Body of pancreas (tissue), 4 donors: Measurements from ENCODE around the gene TACC3. TPM values are rescaled to one million over a fixed set of nuclear protein-coding genes. Genes with fewer than 3 reads are reported as not detected.

Experiments used
- ATAC-seq: fragments of 150-250 bp; one replicate; pipeline ENCODE4 v1.9.1; 2016
- DNase-seq, 4 donors: peaks; one replicate each; pipeline ENCODE4 v3.0.0-alpha.2; 2019
- H3K27ac ChIP-seq, 4 donors: fragments of 200-600 bp; sonication (generic); 1 replicate in 3 of 4; 2 replicates in 1 of 4; pipeline versions ENCODE4 v1.5.1 to v1.6.1; 2016 to 2019; ENCODE audit warnings: mild to moderate bottlenecking in 1 of 4, mixed read lengths in 1 of 4, moderate library complexity in 1 of 4
- H3K27me3 ChIP-seq, 2 donors: fragments of 200-600 bp; sonication (generic); one replicate each; pipeline ENCODE4 v1.6.0; 2016; ENCODE audit warnings: mild to moderate bottlenecking in 1 of 2
- H3K36me3 ChIP-seq, 2 donors: fragments of 200-600 bp; sonication (generic); replicated peaks in 1 of 2; 2 replicates each; pipeline ENCODE4 v1.5.1; 2016; ENCODE audit warnings: low read depth in 2 of 2; ENCODE audit not compliant: insufficient read depth in 1 of 2
- H3K4me1 ChIP-seq: fragments of 200-600 bp; sonication (generic); one replicate; pipeline ENCODE4 v1.6.0; 2016
- H3K4me3 ChIP-seq, 2 donors: fragments of 200-600 bp; sonication (generic); 1 replicate in 1 of 2; 2 replicates in 1 of 2; pipeline ENCODE4 v1.5.1; 2016 to 2019
- H3K9me3 ChIP-seq, 3 donors: fragments of 200-600 bp; sonication (generic); 1 replicate in 2 of 3; 2 replicates in 1 of 3; pipeline ENCODE4 v1.5.1; 2016
- POLR2A ChIP-seq, 3 donors: fragments of 450-650 bp; IDR thresholded peaks; one replicate each; pipeline ENCODE4 v1.6.1; 2016; ENCODE audit warnings: antibody characterized with exemption in 3 of 3, mild to moderate bottlenecking in 2 of 3
- WGBS, 2 donors: methylation state at CpG; one replicate each; pipeline ENCODE4 v1.1.5; 2017; 5-methylcytosine and 5-hydroxymethylcytosine counted together
- intact Hi-C: fragments of 100-400 bp; cut with DNase I; formaldehyde crosslinking; loops from one replicate; pipeline ENCODE4 v1.15.1; 2023
- total RNA-seq, 2 donors: library from RNA; depleted of rRNA; stranded (reverse); fragments of >200 nt; gene quantifications; one replicate each; pipeline ENCODE4 v1.1.0, GENCODE V29; 2016
- TF ChIP-seq, protein P1 (sequence below), 7 experiments: fragments of 450-650 bp in 4 of 7; fragments of 200-600 bp in 3 of 7; sonication (generic) in 3 of 7; IDR thresholded peaks; one replicate each; pipeline ENCODE4 v1.5.1; 2016 to 2019; ENCODE audit warnings: antibody characterized with exemption in 7 of 7

Gene TACC3
- total RNA-seq, 2 donors from 2014 or later: 5.7 to 8.9 TPM

GRCh38 chr4:1776521-1777161 is 55.3 kb downstream of the TACC3 start:
- Histone ChIP-seq H3K9me3 (no peaks in the 10 kb centered on the region), H3K27ac (peak overlapping the region; percentile 69 to 93 (median 86)), H3K27me3 (no peaks in the 10 kb centered on the region), H3K36me3 (no peaks in the 10 kb centered on the region), H3K4me1 (peaks cover 81% of the 10 kb centered on the region), H3K4me3 (no peak overlapping the region)
- peak; percentile 46 to 65 (median 60) for DNase-seq
- peak; percentile 47 for ATAC-seq
- intact Hi-C loops: no loop called here
- WGBS, 2 donors: 60 to 63% methylated on average over 8 to 22 of the region's 24 CpGs
- TF ChIP-seq POLR2A (IDR thresholded peaks at IDR 0.05): peak in 1 of 3 donors; percentile 22
- TF ChIP-seq, protein P1, sequence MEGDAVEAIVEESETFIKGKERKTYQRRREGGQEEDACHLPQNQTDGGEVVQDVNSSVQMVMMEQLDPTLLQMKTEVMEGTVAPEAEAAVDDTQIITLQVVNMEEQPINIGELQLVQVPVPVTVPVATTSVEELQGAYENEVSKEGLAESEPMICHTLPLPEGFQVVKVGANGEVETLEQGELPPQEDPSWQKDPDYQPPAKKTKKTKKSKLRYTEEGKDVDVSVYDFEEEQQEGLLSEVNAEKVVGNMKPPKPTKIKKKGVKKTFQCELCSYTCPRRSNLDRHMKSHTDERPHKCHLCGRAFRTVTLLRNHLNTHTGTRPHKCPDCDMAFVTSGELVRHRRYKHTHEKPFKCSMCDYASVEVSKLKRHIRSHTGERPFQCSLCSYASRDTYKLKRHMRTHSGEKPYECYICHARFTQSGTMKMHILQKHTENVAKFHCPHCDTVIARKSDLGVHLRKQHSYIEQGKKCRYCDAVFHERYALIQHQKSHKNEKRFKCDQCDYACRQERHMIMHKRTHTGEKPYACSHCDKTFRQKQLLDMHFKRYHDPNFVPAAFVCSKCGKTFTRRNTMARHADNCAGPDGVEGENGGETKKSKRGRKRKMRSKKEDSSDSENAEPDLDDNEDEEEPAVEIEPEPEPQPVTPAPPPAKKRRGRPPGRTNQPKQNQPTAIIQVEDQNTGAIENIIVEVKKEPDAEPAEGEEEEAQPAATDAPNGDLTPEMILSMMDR (IDR thresholded peaks at IDR 0.05): no peak

GRCh38 chr4:1777822-1778641 is 56.7 kb downstream of the TACC3 start:
- Histone ChIP-seq H3K27ac (peak overlapping the region; percentile 69 to 93 (median 86)), H3K4me1 (peaks cover 67% of the 10 kb centered on the region), H3K27me3 (no peaks in the 10 kb centered on the region), H3K9me3 (no peaks in the 10 kb centered on the region), H3K4me3 (no peak overlapping the region), H3K36me3 (no peaks in the 10 kb centered on the region)
- intact Hi-C loops: no loop called here
- 47 to 62% methylated on average over 11 to 26 of the region's 27 CpGs for WGBS, 2 donors
- TF ChIP-seq POLR2A (IDR thresholded peaks at IDR 0.05): peak in 1 of 3 donors; percentile 21
- TF ChIP-seq, protein P1 (IDR thresholded peaks at IDR 0.05): peak in 4 of 7 experiments; percentile 12 to 36 (median 31)
- DNase-seq (peak; percentile 67 to 76 (median 74)), ATAC-seq (peak; percentile 78)

DNA sequence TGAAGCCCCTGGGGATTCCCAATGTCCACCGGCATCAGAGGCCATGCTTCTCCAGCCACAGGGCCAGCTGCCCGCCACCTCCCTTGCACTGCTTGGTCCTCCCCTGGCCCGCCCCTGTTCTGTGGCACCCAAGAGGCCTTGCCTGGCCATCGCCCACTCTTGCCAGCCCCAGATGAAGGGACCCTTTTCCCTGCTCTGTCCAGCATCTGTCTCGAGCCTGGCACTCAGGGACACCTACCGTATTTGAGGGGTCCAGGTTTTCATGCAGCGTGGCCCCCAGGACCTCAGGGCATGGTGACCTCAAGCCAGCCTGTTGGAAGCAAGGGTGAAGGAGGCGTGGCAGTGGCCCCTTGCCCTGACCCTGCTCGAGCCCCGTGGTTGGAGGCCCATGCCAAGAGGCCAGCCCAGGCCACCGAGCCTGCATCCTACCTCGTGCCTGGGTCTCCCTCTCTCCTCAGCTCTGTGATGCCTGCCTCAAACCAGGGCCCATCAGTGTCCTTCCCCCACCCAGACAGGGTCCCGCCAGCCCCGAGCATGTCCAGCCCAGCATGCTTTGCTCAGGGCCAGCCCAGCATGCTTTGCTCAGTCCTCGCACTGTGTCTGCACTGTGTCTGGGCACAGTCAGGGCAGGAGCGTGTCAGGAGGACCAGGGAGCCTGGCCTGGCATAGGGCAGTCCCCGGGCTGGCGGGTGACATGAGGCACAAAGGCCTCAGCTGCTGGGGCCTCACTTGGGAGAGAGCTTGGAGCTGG is 57.5 kb downstream of the TACC3 start:
- Histone ChIP-seq H3K27ac (peak overlapping the region; percentile 69 to 93 (median 86)), H3K9me3 (no peaks in the 10 kb centered on the region), H3K36me3 (no peaks in the 10 kb centered on the region), H3K4me1 (peaks cover 59% of the 10 kb centered on the region), H3K4me3 (no peak overlapping the region), H3K27me3 (no peaks in the 10 kb centered on the region)
- no peak for ATAC-seq
- intact Hi-C loops: no loop called here
- no peak for DNase-seq
- 74 to 83% methylated on average over 4 to 18 of the region's 18 CpGs for WGBS, 2 donors
- TF ChIP-seq, protein P1 (IDR thresholded peaks at IDR 0.05): no peak
- no peak for TF ChIP-seq POLR2A (IDR thresholded peaks at IDR 0.05)

DNA sequence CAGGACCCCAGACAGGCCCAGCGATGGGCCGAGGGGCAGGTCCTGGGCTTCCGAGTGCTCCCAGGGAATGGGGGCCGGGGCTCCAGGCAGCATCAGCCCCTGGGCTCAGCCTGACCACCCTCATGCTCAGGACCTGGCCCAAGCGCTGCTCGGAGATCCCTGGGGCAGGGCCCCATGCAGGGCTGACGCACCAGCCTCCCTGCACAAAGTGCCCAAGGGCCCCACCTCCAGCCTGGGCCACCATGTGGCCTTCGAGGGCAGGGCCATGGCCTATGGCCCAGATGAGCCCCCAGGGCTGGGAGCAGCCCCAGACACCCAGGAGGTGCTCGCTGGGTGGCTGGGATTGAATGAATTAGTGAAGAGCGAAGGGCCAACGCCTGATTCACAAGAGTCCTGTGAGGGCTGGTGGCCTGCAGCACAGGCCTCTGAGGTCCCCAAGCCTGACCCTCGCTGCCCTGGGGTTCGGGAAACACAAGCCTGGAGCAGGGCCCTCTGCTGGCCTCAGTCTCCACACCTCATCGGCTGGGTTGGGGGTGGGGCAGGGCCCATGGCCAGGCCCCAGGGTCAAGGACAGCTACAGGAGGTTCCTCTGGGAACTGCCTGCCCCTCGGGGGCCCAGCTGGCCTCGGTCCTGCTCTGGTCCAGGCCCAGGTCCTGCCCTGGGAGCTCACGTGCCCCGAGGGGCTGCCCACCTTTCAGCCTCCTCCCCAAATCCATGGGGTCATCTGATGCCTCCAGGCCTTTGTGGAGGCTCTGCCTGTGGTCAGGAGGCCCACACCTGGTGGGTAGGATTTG is 58.5 kb downstream of the TACC3 start:
- Histone ChIP-seq H3K9me3 (no peaks in the 10 kb centered on the region), H3K36me3 (no peaks in the 10 kb centered on the region), H3K4me1 (peaks cover 53% of the 10 kb centered on the region), H3K27me3 (no peaks in the 10 kb centered on the region), H3K4me3 (no peak overlapping the region), H3K27ac (peak overlapping the region; percentile 69 to 93 (median 86))
- no peak for DNase-seq
- WGBS, 2 donors: 74 to 89% methylated on average over 3 to 18 of the region's 18 CpGs
- intact Hi-C loops: no loop called here
- no peak for ATAC-seq
- TF ChIP-seq POLR2A (IDR thresholded peaks at IDR 0.05): no peak
- TF ChIP-seq, protein P1 (IDR thresholded peaks at IDR 0.05): no peak
